Activated CD8-positive, alpha-beta memory T cell treated with anti-CD3 and anti-CD28 coated beads, Interleukin-2, amount 10 ng/mL, durations not matched to agents 7 days and 5 days (primary cell): ENCODE measurements around the gene ADAP1. TPM values are rescaled to one million over a fixed set of nuclear protein-coding genes. Genes with fewer than 3 reads are reported as not detected.
A peak's percentile ranks its signal among the peaks of the same experiment; 100 is the strongest.
"Not testable (repeated sequence)": the region's sequence is repeated elsewhere in the genome, so short reads cannot be mapped to it uniquely, and the experiment has no call there.

Experiments
- ATAC-seq: fragments of 150-1000 bp; cut with Tn5 transposase; one replicate; pipeline ENCODE4 v1.10.0; 2021; ENCODE audit warnings: moderate library complexity
- CTCF ChIA-PET: fragments of 350-600 bp; sonication (Branson Sonifier 250); formaldehyde crosslinking; loops from one replicate; lab custom pipeline; 2021; ENCODE audit warnings: antibody characterized with exemption; lab: Charles Lee
- DNase-seq: peaks from one replicate; pipeline ENCODE4 v3.0.0-alpha.2; 2020
- H3K27ac Mint-ChIP-seq: one replicate; pipeline ENCODE4 v1.8.0; 2021; ENCODE audit warnings: mild to moderate bottlenecking, mixed read lengths
- H3K27me3 Mint-ChIP-seq: one replicate; pipeline ENCODE4 v1.8.0; 2021; ENCODE audit warnings: mixed read lengths
- H3K36me3 Mint-ChIP-seq: one replicate; pipeline ENCODE4 v1.8.0; 2021; ENCODE audit warnings: mild to moderate bottlenecking, mixed read lengths
- H3K4me1 Mint-ChIP-seq: one replicate; pipeline ENCODE4 v1.8.0; 2021; ENCODE audit warnings: mixed read lengths
- H3K4me3 Mint-ChIP-seq: one replicate; pipeline ENCODE4 v1.8.0; 2021; ENCODE audit warnings: mild to moderate bottlenecking, moderate library complexity, mixed read lengths
- H3K9me3 Mint-ChIP-seq: one replicate; pipeline ENCODE4 v1.8.0; 2022; ENCODE audit warnings: low read depth, mixed read lengths
- total RNA-seq, 2 experiments: library from RNA; stranded (reverse); gene quantifications; one replicate each; pipeline ENCODE4 v1.2.3, GENCODE V29; 2021

Gene ADAP1
- 10 to 100 TPM; 12.4 to 30.8 TPM for total RNA-seq

DNA sequence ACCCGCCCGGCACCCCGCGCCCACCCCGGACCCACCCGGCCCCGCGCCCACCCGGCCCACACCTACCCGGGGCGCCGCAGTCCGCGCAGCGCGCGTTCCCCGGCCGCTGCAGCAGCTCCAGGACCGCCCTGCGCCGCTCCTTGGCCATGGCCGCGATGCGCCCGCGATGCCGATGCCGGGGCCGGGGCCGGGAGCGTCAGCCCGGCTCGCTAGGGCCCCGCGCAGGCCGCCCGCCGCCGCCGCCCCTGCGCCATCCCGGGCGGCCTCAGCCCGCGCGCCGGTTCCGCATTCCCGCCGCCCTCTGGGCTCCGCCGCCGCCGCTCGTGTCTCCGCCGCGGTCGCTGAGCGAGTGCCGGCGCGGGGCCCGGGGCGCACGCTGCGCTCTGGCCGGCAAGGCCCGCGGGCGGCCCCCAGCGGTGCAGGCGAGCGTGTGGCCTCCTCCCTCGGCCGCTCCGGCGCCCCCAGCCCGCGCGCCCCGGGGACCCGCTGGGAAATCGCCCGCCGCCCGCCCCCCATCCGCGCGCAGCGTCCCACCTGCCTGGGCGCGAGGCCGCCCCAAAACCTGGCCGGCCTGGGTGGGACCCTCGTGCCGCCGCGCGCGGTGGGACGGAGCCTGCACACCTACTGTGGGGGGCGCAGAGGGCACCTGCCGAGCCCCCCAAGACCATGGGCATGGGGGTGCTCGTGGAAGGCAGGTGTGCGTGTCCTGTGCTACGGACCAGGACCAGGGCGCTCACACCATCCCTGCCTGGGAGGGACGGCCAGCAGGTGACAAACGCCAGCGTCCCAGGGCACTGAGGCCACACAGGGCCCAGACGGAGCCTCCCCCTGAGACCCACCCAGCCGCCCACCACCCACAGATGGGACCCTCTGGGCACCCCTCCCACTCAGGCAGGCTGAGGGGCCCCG lies at the start of gene ADAP1:
Gene ADAP1, minus strand, starts transcription at position 351 of the 909 bp plus-strand sequence. Its CDS starts 203 bp downstream, at position 148.
- Mint-ChIP-seq H3K9me3 (no peaks in the 10 kb centered on the region), H3K27ac (no peak within 1 kb of the TSS), H3K4me3 (peak within 1 kb of the TSS; percentile 24), H3K4me1 (peaks cover 6% of the 10 kb centered on the region), H3K36me3 (no peaks in the 10 kb centered on the region), H3K27me3 (peaks cover 7% of the 10 kb centered on the region)
- peak; percentile 86 for ATAC-seq
- DNase-seq, result no peak
- CTCF ChIA-PET, result interaction anchor here (0.7 to 1.5 kb wide), 7 partner anchors 18 to 138 kb away, joined by 3 to 7 read pairs (median 3); no protein-coding TSS in a partner anchor

GRCh38 chr7:1002445-1002844 lies 48.0 kb upstream of the ADAP1 start:
- CTCF ChIA-PET, H3K9me3 Mint-ChIP-seq, H3K4me1 Mint-ChIP-seq, DNase-seq, H3K27ac Mint-ChIP-seq, ATAC-seq, H3K36me3 Mint-ChIP-seq, H3K27me3 Mint-ChIP-seq, H3K4me3 Mint-ChIP-seq: not testable (repeated sequence)

GRCh38 chr7:1002026-1002425 lies 47.5 kb upstream of the ADAP1 start:
- H3K27ac Mint-ChIP-seq, ATAC-seq, H3K4me3 Mint-ChIP-seq, H3K9me3 Mint-ChIP-seq, H3K27me3 Mint-ChIP-seq, H3K36me3 Mint-ChIP-seq, CTCF ChIA-PET, DNase-seq, H3K4me1 Mint-ChIP-seq: not testable (repeated sequence)

GRCh38 chr7:1001069-1001770 lies 46.7 kb upstream of the ADAP1 start:
- H3K27me3 Mint-ChIP-seq, H3K9me3 Mint-ChIP-seq, CTCF ChIA-PET, DNase-seq, H3K27ac Mint-ChIP-seq, H3K4me1 Mint-ChIP-seq, H3K36me3 Mint-ChIP-seq, H3K4me3 Mint-ChIP-seq: not testable (repeated sequence)
- ATAC-seq, result peak; percentile 51

DNA sequence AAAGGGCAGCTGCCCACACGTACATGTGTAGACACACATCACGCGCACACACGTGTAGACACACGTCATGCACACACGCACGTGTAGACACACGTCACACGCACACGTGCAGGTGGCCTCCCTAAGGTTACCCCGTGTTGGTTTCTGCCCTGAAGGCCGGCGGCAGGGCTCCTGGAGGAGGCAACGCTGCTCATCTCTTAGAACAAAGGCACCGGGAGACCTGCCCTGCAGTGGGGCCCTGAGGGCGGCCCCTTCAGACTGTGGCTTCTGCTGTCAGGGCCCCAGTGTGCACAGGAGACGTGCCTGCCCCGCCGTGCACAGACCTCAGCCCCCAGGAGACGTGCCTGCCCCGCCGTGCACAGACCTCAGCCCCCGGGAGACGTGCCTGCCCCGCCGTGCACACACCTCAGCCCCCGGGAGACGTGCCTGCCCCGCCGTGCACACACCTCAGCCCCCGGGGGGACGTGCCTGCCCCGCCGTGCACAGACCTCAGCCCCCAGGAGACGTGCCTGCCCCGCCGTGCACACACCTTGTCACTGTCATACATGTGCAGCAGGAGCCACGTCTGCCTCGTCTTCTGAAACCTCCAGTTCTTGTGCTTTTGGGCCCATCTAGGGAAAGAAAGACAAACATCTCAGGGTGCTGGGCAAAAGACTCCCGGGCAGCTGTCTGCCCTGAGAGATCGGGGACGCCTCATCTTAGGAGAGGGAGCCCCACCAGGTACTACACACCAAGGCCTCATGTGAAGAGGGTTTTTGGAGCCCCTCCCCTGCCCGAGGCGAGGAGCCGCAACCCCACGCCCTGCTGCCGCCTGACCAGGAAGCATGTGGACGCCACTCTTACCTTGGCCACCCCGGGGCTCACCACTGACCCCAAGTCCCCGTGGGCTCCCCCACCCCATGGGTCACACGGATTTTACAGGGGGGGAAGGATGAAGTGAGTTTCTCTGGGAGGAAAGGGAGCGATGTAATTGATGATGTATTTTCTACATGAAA lies 45.8 kb upstream of the ADAP1 start:
- CTCF ChIA-PET, result interaction anchor here (10.0 kb wide), 1 partner anchor 65 kb away, joined by 322 read pairs; no protein-coding TSS in a partner anchor
- H3K36me3 Mint-ChIP-seq, result no peaks in the 10 kb centered on the region
- no peaks in the 10 kb centered on the region for H3K4me1 Mint-ChIP-seq

GRCh38 chr7:999149-999879 lies 44.8 kb upstream of the ADAP1 start:
- no peaks in the 10 kb centered on the region for H3K36me3 Mint-ChIP-seq
- no peaks in the 10 kb centered on the region for H3K9me3 Mint-ChIP-seq
- H3K27ac Mint-ChIP-seq, result no peak overlapping the region
- H3K27me3 Mint-ChIP-seq, result no peaks in the 10 kb centered on the region
- no peak for DNase-seq
- CTCF ChIA-PET, result interaction anchor here (10.0 kb wide), 1 partner anchor 66 kb away, joined by 322 read pairs; no protein-coding TSS in a partner anchor
- no peak for ATAC-seq
- no peak overlapping the region for H3K4me3 Mint-ChIP-seq
- H3K4me1 Mint-ChIP-seq, result no peaks in the 10 kb centered on the region

More for the DNA sequence above, 45.8 kb upstream of the ADAP1 start:
- no peak for DNase-seq
- Mint-ChIP-seq H3K4me3 (no peak overlapping the region), H3K27ac (peak overlapping the region; percentile 32), H3K27me3 (no peaks in the 10 kb centered on the region), H3K9me3 (no peaks in the 10 kb centered on the region)
- ATAC-seq, result no peak

DNA sequence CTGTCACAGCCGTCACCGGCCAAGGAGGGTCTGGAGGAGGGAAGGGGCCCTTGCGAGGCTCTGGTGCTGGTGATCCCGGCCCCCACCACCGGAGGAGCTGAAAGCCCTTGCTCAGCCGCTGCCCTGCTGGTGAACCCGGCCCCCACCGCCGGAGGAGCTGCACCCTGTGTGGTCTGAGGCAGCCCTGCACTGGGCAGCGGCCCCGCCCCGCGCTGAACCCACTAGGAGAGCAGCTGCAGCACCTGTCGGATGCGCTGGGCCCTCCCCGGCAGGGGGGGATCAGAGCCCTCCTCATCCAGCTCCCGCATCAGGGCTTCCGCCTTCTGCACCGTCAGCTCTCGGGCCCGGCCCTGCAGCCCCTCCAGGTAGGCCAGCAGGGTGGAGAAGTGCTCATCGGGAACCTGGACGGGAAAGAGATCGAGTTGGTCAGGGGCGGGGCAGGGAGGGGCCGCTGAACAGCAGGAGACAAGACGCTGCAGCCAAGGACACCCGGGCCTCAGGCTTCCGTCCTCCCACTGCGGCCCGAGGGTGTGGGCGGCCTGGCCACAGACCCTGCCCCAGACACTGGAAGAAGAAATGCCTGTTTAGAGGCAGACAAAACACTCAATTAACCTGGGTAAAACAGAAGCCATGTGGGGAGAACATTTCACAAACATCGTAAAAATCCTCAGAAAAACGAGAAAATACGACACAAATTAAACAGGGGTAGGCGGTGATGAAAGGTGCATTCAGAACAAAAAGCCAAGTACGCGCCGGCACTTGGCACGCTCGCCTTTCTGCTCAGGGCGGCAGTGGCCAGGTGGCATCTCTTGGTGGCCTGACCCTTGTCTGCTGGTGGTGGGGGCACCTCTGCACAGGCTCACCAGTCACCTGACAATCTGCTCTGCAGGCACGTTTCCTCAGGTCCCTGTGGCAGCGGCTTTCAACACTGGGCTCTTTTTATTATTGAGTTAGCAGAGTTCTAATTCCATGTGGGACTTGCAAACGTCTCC lies 43.2 kb upstream of the ADAP1 start:
- Mint-ChIP-seq H3K36me3 (no peaks in the 10 kb centered on the region), H3K27me3 (no peaks in the 10 kb centered on the region), H3K4me3 (no peak overlapping the region), H3K9me3 (no peaks in the 10 kb centered on the region), H3K4me1 (peaks cover 6% of the 10 kb centered on the region), H3K27ac (no peak overlapping the region)
- CTCF ChIA-PET, result interaction anchor here (10.0 kb wide), 1 partner anchor 68 kb away, joined by 322 read pairs; no protein-coding TSS in a partner anchor
- DNase-seq (no peak), ATAC-seq (no peak)

GRCh38 chr7:996079-996872 lies 41.8 kb upstream of the ADAP1 start:
- no peak overlapping the region for H3K4me3 Mint-ChIP-seq
- no peaks in the 10 kb centered on the region for H3K9me3 Mint-ChIP-seq
- CTCF ChIA-PET, result interaction anchor here (5.1 to 10.0 kb wide), 2 partner anchors 69 to 181 kb away, joined by 69 to 322 read pairs; no protein-coding TSS in a partner anchor
- ATAC-seq (no peak), DNase-seq (no peak)
- no peak overlapping the region for H3K27ac Mint-ChIP-seq
- no peaks in the 10 kb centered on the region for H3K36me3 Mint-ChIP-seq
- H3K27me3 Mint-ChIP-seq, result no peaks in the 10 kb centered on the region
- peaks cover 6% of the 10 kb centered on the region for H3K4me1 Mint-ChIP-seq

DNA sequence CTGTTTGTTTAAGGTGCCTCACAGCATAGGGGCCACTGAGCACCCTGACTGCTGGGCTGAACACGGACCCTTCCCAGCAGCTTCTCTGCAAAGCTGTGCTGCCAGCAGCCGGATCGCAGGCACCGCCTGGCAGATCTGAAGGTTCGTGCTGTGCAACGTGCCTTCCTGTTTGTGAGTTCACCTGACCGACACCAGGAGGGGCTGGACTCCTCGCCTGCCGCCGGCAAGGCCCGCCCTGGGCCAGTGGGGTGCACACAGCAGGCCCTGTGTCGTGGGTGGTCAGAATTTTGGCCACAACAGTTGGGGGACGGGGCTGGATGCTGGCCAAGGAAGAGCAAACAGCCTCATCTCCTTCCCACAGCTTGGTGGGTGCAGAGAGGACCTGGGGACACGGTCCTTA lies 41.1 kb upstream of the ADAP1 start:
- Mint-ChIP-seq H3K36me3 (no peaks in the 10 kb centered on the region), H3K9me3 (no peaks in the 10 kb centered on the region), H3K4me3 (no peak overlapping the region), H3K4me1 (peaks cover 6% of the 10 kb centered on the region), H3K27ac (no peak overlapping the region), H3K27me3 (no peaks in the 10 kb centered on the region)
- CTCF ChIA-PET, result interaction anchor here (1.3 to 10.0 kb wide), 6 partner anchors 10 to 181 kb away, joined by 3 to 322 read pairs (median 46); partner anchors contain the start of gene GPR146
- DNase-seq (no peak), ATAC-seq (no peak)

GRCh38 chr7:994592-995308 lies 40.3 kb upstream of the ADAP1 start:
- H3K4me1 Mint-ChIP-seq, result peaks cover 6% of the 10 kb centered on the region
- CTCF ChIA-PET, result interaction anchor here (0.8 to 10.0 kb wide), 14 partner anchors 11 to 182 kb away, joined by 3 to 322 read pairs (median 24); partner anchors contain the start of genes COX19, CYP2W1 and GPR146
- no peak for DNase-seq

More at GRCh38 chr7:994592-995308, 40.3 kb upstream of the ADAP1 start:
- Mint-ChIP-seq H3K27ac (no peak overlapping the region), H3K36me3 (no peaks in the 10 kb centered on the region), H3K9me3 (no peaks in the 10 kb centered on the region), H3K4me3 (no peak overlapping the region), H3K27me3 (no peaks in the 10 kb centered on the region)
- ATAC-seq, result no peak
